GM04503 (cell line): ENCODE data around the gene UCK2.
A peak's percentile ranks its signal among the peaks of the same experiment; 100 is the strongest.

Experiments
- DNase-seq: peaks from one replicate; pipeline ENCODE4 v3.0.0-alpha.2; 2012; ENCODE audit warnings: low read depth

The UCK2 gene

GRCh38 chr1:165938844-165939243 is 111.4 kb downstream of the UCK2 start:
- DNase-seq = no peak

- no peak for DNase-seq
These were observed 114.1 kb downstream of the UCK2 start for GRCh38 chr1:165941531-165941930.

- DNase-seq = no peak
These were observed 114.6 kb downstream of the UCK2 start for GRCh38 chr1:165942062-165942461.

- DNase-seq = no peak
These were observed 115.6 kb downstream of the UCK2 start for GRCh38 chr1:165942927-165943597.

- DNase-seq = no peak
These were observed 118.5 kb downstream of the UCK2 start for GRCh38 chr1:165945911-165946310.

- DNase-seq = no peak
These were observed 120.5 kb downstream of the UCK2 start for GRCh38 chr1:165947797-165948455.

- no peak for DNase-seq
These were observed 122.1 kb downstream of the UCK2 start for GRCh38 chr1:165949335-165950130.

GRCh38 chr1:165954940-165955339 is 127.5 kb downstream of the UCK2 start:
- DNase-seq = peak; percentile 14

- no peak for DNase-seq
These were observed 130.9 kb downstream of the UCK2 start for GRCh38 chr1:165958306-165958705.

GRCh38 chr1:165960136-165960535 is 132.7 kb downstream of the UCK2 start:
- DNase-seq = no peak

GRCh38 chr1:165960881-165961280 is 133.5 kb downstream of the UCK2 start:
- DNase-seq = no peak
